NCI-H1105 (cell line): ENCODE measurements around the gene NEK11.

Experiments
- DNase-seq: peaks from one replicate; lab custom pipeline; 2025; lab: John Stamatoyannopoulos, UW

The NEK11 gene

GRCh38 chr3:131141770-131142169, 115.1 kb downstream of the NEK11 start:
- DNase-seq, result no peak

DNA sequence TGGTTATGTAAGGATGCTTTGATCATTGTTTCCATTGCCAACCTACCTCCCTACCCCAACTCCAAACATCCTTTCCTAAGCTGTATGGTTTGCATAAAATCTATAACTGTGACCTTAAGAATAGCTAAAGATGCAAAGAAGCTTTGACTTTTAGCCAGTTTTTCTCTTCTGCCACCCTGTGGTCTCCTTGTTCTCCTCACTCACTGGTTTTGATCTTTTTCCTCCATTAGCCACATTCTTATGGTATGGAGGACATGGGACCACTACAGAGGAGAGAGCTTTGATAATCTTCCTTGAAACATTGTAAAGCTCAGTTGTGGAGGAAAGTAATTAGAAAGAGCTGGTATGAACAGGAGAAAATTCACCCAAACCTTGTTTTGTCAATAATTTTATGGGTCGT, 115.9 kb downstream of the NEK11 start:
- no peak for DNase-seq

- DNase-seq, result no peak
These were observed 117.1 kb downstream of the NEK11 start for GRCh38 chr3:131143802-131144201.

GRCh38 chr3:131147534-131147933, 120.9 kb downstream of the NEK11 start:
- no peak for DNase-seq

- no peak for DNase-seq
These were observed 131.8 kb downstream of the NEK11 start for GRCh38 chr3:131158434-131158833.

- DNase-seq, result no peak
These were observed 135.8 kb downstream of the NEK11 start for GRCh38 chr3:131162516-131162915.

DNA sequence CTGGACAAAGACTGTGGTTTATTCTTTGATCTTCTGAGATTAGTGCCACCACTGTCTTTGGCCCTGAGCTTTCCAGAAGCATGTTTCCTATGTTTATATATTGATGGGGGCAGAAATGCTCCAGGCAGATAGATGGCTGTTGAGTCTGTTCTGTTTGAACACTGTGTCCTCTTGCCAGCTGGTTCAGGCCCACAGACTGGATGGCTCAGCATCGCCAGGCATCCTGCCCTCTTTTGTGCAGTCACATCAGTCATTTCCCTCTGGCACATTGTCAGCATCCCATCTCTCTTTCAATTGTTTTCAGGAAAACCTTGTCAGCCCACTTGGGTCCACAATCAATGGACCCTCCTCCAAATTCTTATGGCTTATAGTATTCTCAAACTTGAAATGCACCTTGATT, 141.2 kb downstream of the NEK11 start:
- DNase-seq, result no peak

DNA sequence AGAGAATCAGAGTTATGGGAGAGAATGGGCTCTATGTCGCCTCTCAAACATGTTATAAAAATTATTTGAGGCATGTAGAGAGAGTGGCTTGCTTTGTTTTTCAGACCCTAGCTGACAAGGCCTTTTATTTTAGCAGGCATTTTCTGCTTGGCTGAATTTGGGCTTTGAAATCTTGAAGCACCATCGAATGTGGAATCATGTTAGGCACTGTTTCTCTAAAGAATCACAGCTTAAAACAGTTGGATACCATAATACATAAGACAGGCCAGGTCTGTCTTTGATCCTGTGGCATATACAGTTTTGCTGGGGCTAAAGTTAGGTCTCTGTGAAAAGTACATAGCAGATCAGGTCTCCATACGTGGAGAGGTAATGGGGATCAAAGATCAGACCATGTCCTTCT, 142.7 kb downstream of the NEK11 start:
- no peak for DNase-seq

- no peak for DNase-seq
These were observed 146.0 kb downstream of the NEK11 start for GRCh38 chr3:131172502-131173200.

- no peak for DNase-seq
These were observed 148.1 kb downstream of the NEK11 start for GRCh38 chr3:131174752-131175151.

DNA sequence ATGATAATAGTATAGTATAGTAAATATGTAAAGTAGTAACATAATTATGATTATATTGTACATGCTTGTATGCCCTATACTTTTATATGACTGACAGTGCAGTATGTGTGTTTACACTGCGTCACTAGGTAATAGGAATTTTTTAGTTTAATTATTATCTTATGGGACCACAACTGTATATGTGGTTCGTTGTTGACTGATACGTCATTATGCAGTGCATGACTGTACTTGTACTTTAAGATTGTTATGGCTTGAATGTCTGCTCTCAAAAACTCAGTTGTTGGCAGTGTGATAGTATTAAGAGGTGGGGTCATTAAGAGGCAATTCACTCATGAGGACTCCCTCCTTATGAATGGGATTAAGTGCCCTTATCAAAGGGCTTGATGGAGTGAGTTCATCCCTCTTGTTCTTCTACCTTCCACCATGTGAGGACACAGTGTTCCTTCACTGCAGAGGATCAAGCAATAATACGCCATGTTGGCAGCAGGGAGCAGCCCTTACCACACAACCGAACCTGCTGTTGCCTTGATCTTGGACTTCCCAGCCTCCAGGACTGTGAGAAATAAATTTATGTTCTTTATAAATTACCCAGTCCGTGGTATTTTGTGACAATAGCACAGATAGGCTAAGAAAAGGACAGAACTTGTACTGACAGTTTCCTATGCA, 152.2 kb downstream of the NEK11 start:
- no peak for DNase-seq

DNA sequence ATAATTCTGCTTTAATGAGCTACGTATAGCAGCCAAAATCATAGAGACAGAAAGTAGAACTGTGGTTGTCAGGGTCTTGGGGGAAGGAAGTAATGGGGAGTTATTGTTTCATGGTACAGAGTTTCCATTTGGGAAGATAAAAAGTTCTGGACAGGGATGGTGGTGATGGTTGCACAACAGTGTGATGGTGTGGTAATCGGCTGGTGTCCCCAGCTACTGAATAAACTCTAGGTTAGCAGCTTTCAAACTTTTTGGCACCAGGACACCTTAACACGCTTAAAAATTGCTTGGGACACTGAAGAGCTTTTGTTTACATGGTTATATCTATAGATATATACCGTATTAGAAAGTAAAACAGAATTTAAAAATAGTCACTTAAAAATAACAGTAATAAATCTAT, 166.0 kb downstream of the NEK11 start:
- DNase-seq, result no peak

DNA sequence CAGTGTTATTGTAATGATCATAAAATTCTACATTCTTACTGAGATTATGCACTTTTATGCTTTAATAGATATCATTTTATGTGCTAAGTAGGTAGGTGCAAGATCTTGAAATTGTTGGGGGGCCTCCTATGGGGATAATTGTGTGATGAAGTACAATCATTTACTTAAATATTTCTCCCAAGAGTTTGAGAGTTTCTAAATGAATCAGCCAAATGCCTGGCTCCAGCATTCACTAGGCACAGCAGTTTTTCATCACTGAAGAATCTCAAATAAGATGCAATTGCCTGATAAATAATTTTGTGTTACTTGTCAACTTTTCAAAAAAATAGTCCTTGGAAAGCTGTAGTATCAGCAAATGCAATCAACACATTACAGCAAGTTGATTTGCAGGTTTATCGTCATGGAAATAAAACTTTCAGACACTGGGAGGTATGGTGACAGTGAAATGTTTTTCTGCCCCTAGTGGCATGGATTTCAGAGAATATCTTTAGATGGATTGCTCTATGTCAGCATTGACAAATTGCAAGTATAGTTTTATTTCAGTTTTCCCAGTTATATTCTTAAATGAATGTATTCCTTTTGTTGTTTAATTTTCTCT, 167.1 kb downstream of the NEK11 start:
- no peak for DNase-seq

- no peak for DNase-seq
These were observed 168.1 kb downstream of the NEK11 start for GRCh38 chr3:131194816-131195215.

GRCh38 chr3:131200636-131201199, 174.0 kb downstream of the NEK11 start:
- DNase-seq, result no peak

GRCh38 chr3:131216330-131216729, 189.7 kb downstream of the NEK11 start:
- DNase-seq, result no peak

DNA sequence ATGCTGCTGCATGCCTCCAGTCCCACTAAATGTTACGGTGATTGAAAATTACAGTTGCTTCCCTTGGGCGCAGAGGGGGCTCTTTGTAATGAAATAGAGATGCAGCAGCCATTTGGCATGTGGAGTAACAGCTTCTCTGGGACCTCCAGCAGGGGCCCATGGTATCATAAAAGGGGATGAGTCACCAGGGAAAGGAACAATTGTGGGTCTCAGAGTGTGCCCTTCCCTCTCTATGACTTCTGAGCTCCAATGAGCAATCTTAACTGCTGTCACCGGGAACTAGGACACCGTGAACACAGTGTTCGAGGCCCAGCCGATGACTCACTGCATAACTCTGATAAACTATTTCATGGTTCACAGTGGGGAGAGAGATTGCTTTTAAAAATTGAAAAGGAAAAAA, 190.1 kb downstream of the NEK11 start:
- no peak for DNase-seq

GRCh38 chr3:131217296-131217741, 190.6 kb downstream of the NEK11 start:
- DNase-seq, result no peak

DNA sequence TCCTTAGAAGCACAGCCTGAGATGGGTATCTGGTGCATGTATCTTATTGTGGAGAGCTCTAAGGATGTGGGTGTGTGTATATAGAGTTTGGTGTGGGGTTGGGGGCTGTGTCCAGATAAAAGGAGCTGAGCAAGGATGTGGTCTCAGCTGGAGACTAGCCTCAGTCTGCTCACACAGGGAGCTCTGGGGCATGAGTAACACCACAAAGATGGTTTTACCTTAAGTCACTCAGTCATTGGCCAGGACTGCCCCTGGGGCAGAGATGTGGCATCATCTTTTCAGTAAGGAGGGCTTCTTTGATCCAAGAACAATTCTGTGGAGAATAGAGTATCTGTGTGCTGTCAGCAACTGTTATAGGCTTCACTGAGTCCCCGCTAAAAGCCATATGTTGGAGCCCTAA, 191.5 kb downstream of the NEK11 start:
- DNase-seq, result no peak

DNA sequence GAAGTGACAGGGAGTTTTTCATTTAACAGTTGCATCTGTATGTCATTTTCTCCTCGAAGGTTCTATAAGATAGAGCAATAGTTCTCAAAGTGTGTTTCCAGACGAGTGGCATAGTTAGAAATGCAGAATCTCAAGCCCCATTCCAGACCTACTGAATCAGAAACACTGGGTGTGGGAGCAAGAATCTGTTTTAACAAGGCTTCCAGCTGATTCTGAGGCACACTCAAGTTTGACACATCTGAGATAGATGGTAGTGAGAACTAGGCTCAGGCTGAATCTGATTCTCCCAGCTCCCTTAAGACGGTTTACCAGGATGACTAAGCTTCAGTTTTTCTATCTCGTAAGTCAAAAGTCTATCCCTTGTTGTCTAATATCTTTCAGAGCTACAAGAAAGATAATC, 195.1 kb downstream of the NEK11 start:
- DNase-seq, result no peak

DNA sequence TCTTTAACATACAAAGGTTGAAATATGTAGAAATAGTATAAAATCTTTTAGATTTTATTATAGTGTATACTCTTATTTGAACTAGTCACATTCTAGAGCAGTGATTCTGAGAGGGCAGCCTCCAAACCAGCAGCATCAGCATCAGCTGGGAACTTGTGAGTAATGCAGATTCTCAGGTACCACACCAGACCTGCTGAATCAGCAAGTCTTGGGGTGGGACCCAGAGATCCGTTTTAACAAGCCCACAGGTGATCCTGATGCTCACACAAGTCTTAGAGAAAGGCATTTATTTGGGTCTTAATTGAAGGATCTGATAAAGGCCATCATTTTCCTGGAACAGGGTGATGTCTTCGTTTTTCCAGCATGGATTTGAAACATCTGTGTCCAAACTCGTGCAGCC, 195.9 kb downstream of the NEK11 start:
- no peak for DNase-seq

DNA sequence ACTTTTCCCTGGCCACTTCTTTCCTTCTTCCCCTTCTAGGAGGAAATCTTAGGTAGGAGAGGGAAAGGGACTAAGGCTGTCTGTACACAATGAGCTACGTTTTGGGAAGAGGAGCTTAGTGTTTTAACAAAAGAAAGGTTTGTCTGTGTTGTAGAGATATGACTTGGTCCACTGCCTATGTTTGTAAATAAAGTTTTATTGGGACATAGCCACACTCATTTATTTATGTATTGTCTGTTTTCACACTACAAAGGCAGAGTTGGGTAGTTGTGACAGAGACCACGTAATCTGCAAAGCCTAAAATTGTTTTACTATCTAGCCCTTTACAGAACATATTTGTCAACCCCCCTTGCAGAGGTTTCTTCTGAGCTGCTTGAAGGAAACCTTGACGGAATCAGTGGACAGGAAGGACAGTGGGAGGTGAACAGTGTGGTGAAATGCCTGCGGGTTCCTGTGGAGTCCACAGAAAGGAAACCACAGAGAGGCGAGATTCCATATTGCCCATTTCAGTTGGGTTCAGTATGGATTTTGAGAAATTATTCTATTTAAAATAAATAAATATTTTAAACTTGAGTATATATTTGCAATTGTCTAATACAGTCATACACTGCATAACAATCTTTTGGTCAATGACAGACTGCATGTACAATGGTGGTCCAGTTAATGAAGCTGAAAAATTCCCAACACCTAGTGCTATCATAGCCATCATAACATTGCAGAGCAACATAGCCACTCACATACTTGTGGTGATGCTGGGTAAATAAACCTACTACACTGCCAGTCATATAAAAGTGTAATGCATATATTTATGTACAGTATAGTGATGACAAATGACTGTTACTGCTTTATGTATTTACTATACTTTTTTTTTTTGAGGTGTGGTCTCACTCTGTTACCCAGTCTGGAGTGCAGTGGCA, 197.0 kb downstream of the NEK11 start:
- no peak for DNase-seq
